Posterior vena cava (tissue), 2 donors: ENCODE results near the gene MEP1B. TPM values are rescaled to one million over a fixed set of nuclear protein-coding genes. Genes with fewer than 3 reads are reported as not detected.
"Not testable (repeated sequence)": the region's sequence is repeated elsewhere in the genome, so short reads cannot be mapped to it uniquely, and the experiment has no call there.

Experiments
- DNase-seq: peaks from one replicate; pipeline ENCODE4 v3.0.0-alpha.2; 2020; ENCODE audit warnings: low spot score
- intact Hi-C, 2 donors: fragments of 100-400 bp; cut with DNase I; formaldehyde crosslinking; loops; one replicate each; pipeline versions ENCODE4 v1.14.1 to v1.14.2; 2022 to 2023
- total RNA-seq, 2 donors: library from RNA; stranded (reverse); fragmentation: NEBNext Ultra II Directional; extraction: Animal tissue kit (Norgen Biotek cat#: 25700); gene quantifications; one replicate each; pipeline ENCODE4 v1.2.1, GENCODE V29; 2021
- donor health status: DM: yes; HTN: yes; CAD: no.
- donor health status: DM: yes; HTN: yes; CAD: no.

MEP1B gene
- total RNA-seq, 2 donors from 2014 or later = not detected

GRCh38 chr18:32201948-32202672 lies 12.3 kb downstream of the MEP1B start:
- no peak for DNase-seq
- intact Hi-C loops = no loop called here

- intact Hi-C loops = no loop called here
- DNase-seq = no peak
Observed at GRCh38 chr18:32208023-32208422, 18.2 kb downstream of the MEP1B start.

- intact Hi-C loops = no loop called here
- no peak for DNase-seq
Observed at GRCh38 chr18:32208577-32208976, 18.7 kb downstream of the MEP1B start.

- intact Hi-C loops = no loop called here
- no peak for DNase-seq
Observed at GRCh38 chr18:32209685-32210445, 20.0 kb downstream of the MEP1B start.

- DNase-seq = no peak
- intact Hi-C loops = no loop called here
Observed at GRCh38 chr18:32213693-32214092, 23.9 kb downstream of the MEP1B start.

GRCh38 chr18:32216390-32216789 lies 26.6 kb downstream of the MEP1B start:
- intact Hi-C loops = no loop called here
- no peak for DNase-seq

- intact Hi-C loops = no loop called here
- DNase-seq = no peak
Observed at GRCh38 chr18:32219431-32220018, 29.7 kb downstream of the MEP1B start.

- DNase-seq, intact Hi-C loops: not testable (repeated sequence)
Observed at GRCh38 chr18:32233348-32233747, 43.5 kb downstream of the MEP1B start.

- DNase-seq = no peak
Observed at GRCh38 chr18:32237049-32237448, 47.2 kb downstream of the MEP1B start.

GRCh38 chr18:32238635-32239268 lies 48.9 kb downstream of the MEP1B start:
- no peak for DNase-seq

More at GRCh38 chr18:32237049-32237448, 47.2 kb downstream of the MEP1B start:
- intact Hi-C loops = no loop called here

GRCh38 chr18:32242395-32242794 lies 52.6 kb downstream of the MEP1B start:
- DNase-seq = no peak
- intact Hi-C loops = no loop called here

More at GRCh38 chr18:32238635-32239268, 48.9 kb downstream of the MEP1B start:
- intact Hi-C loops = no loop called here

- intact Hi-C loops = no loop called here
- no peak for DNase-seq
Observed at GRCh38 chr18:32243358-32243757, 53.5 kb downstream of the MEP1B start.

- intact Hi-C loops = no loop called here
- no peak for DNase-seq
Observed at GRCh38 chr18:32244881-32245280, 55.0 kb downstream of the MEP1B start.

- no peak for DNase-seq
- intact Hi-C loops = no loop called here
Observed at GRCh38 chr18:32249147-32249929, 59.5 kb downstream of the MEP1B start.

- no peak for DNase-seq
- intact Hi-C loops = no loop called here
Observed at GRCh38 chr18:32251466-32251865, 61.6 kb downstream of the MEP1B start.

GRCh38 chr18:32252141-32252860 lies 62.5 kb downstream of the MEP1B start:
- intact Hi-C loops = no loop called here
- no peak for DNase-seq

GRCh38 chr18:32255570-32255969 lies 65.7 kb downstream of the MEP1B start:
- intact Hi-C loops = no loop called here
- no peak for DNase-seq

GRCh38 chr18:32257084-32257785 lies 67.4 kb downstream of the MEP1B start:
- no peak for DNase-seq
- intact Hi-C loops = no loop called here
